ENCODE data around the gene TOP1.

GRCh38 chr20:41171736-41172295, 143.2 kb downstream of the TOP1 start:
- TF ChIP-seq CTCF (IDR thresholded peaks at IDR 0.05) = no peak
- TF ChIP-seq POLR2A (IDR thresholded peaks at IDR 0.05) = no peak
